Calu3 (cell line): ENCODE measurements around the gene SLC47A1. TPM values are rescaled to one million over a fixed set of nuclear protein-coding genes. Genes with fewer than 3 reads are reported as not detected.

ENCODE experiments used
- BruUV-seq: library from RNA; stranded (reverse); fragments of 400-500 nt; replicated peaks from 2 replicates; lab custom pipeline; 2021; lab: Mats Ljungman, UMichigan
- CTCF ChIA-PET: fragments of 300-600 bp; sonication (Branson Sonifier 250); formaldehyde crosslinking; loops from one replicate; lab custom pipeline; 2022; ENCODE audit warnings: antibody characterized with exemption; lab: Charles Lee
- DNase-seq: peaks from one replicate; pipeline ENCODE4 v3.0.0; 2022
- H3K27ac Mint-ChIP-seq: one replicate; pipeline ENCODE4 v1.8.0; 2022; ENCODE audit warnings: mixed read lengths; ENCODE audit not compliant: unreplicated experiment
- H3K27me3 Mint-ChIP-seq: one replicate; pipeline ENCODE4 v1.8.0; 2022; ENCODE audit warnings: mixed read lengths; ENCODE audit not compliant: unreplicated experiment
- H3K36me3 Mint-ChIP-seq: one replicate; pipeline ENCODE4 v1.8.0; 2022; ENCODE audit warnings: mild to moderate bottlenecking, moderate library complexity, mixed read lengths; ENCODE audit not compliant: insufficient read depth, unreplicated experiment
- H3K4me1 Mint-ChIP-seq: one replicate; pipeline ENCODE4 v1.8.0; 2022; ENCODE audit warnings: mild to moderate bottlenecking, low read depth, mixed read lengths; ENCODE audit not compliant: unreplicated experiment
- H3K4me3 Mint-ChIP-seq: one replicate; pipeline ENCODE4 v1.8.0; 2022; ENCODE audit warnings: mild to moderate bottlenecking, low read depth, moderate library complexity, mixed read lengths; ENCODE audit not compliant: unreplicated experiment
- H3K9me3 Mint-ChIP-seq: one replicate; pipeline ENCODE4 v1.8.0; 2022; ENCODE audit warnings: low read depth, mixed read lengths; ENCODE audit not compliant: unreplicated experiment
- intact Hi-C: fragments of 100-400 bp; cut with micrococcal nuclease; formaldehyde crosslinking; loops from one replicate; pipeline ENCODE4 v1.10.0; 2022; ENCODE audit not compliant: unreplicated experiment
- total RNA-seq: library from RNA; stranded (reverse); gene quantifications from 2 replicates; pipeline ENCODE4 v1.2.3, GENCODE V29; 2022
- TF ChIP-seq, protein P1 (sequence below): fragments of 200-600 bp; IDR thresholded peaks from one replicate; pipeline ENCODE4 v1.8.0; 2022; ENCODE audit warnings: antibody characterized with exemption; ENCODE audit not compliant: unreplicated experiment

The SLC47A1 gene
- total RNA-seq, 1 experiment from 2014 or later = not detected

DNA sequence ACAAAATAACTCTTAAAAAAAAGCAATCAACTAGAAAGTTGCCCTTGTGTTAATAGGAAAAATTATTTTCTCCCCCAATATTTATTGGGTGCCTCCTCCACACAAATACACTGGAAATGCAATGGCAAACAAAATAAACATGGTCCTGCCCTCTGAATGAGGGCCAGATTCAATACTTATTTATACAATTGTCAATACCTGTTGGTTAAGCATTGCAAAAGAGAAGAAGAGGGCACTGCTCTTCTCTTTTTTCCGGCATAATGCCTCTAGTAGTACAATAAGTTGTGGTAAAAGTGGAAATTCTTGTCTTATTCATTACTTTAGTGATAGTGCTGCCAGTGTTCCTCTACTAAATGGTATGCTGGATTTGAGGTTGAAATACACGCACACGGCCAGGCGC, 92.4 kb downstream of the SLC47A1 start:
- intact Hi-C loops = no loop called here
- H3K36me3 Mint-ChIP-seq = no peaks in the 10 kb centered on the region
- no peaks in the 10 kb centered on the region for H3K27me3 Mint-ChIP-seq
- H3K9me3 Mint-ChIP-seq = no peaks in the 10 kb centered on the region
- TF ChIP-seq, protein P1, sequence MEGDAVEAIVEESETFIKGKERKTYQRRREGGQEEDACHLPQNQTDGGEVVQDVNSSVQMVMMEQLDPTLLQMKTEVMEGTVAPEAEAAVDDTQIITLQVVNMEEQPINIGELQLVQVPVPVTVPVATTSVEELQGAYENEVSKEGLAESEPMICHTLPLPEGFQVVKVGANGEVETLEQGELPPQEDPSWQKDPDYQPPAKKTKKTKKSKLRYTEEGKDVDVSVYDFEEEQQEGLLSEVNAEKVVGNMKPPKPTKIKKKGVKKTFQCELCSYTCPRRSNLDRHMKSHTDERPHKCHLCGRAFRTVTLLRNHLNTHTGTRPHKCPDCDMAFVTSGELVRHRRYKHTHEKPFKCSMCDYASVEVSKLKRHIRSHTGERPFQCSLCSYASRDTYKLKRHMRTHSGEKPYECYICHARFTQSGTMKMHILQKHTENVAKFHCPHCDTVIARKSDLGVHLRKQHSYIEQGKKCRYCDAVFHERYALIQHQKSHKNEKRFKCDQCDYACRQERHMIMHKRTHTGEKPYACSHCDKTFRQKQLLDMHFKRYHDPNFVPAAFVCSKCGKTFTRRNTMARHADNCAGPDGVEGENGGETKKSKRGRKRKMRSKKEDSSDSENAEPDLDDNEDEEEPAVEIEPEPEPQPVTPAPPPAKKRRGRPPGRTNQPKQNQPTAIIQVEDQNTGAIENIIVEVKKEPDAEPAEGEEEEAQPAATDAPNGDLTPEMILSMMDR = no peak
- no TSS peak for BruUV-seq
- no peak for DNase-seq
- CTCF ChIA-PET = no interaction called here
- no peaks in the 10 kb centered on the region for H3K4me1 Mint-ChIP-seq
- no peak overlapping the region for H3K4me3 Mint-ChIP-seq
- H3K27ac Mint-ChIP-seq = no peak overlapping the region

Other genes with a start within 250 kb of the SLC47A1 start
- gene B9D1, start 171.1 kb upstream of the SLC47A1 start, total RNA-seq = 14.1 and 15.6 TPM in 2 replicates
- 15.0 and 19.3 TPM in 2 replicates for gene MAPK7, start 155.4 kb upstream of the SLC47A1 start, total RNA-seq
- not detected in 2 replicates for gene MFAP4, start 146.7 kb upstream of the SLC47A1 start, total RNA-seq
- gene RNF112, start 122.6 kb upstream of the SLC47A1 start, total RNA-seq = 0.61 and 1.3 TPM in 2 replicates
- 32.4 and 38.0 TPM in 2 replicates for gene ALDH3A2, start 114.9 kb downstream of the SLC47A1 start, total RNA-seq
- not detected in 2 replicates for gene SLC47A2, start 182.7 kb downstream of the SLC47A1 start, total RNA-seq
- gene ALDH3A1, start 214.4 kb downstream of the SLC47A1 start, total RNA-seq = 0.38 and 0.47 TPM in 2 replicates